IPS-18c (cell line): ENCODE data around the gene CFAP68.
A peak's percentile ranks its signal among the peaks of the same experiment; 100 is the strongest.
"Not testable (repeated sequence)": the region's sequence is repeated elsewhere in the genome, so short reads cannot be mapped to it uniquely, and the experiment has no call there.

Source experiments
- H3K4me3 ChIP-seq: 2 replicates; pipeline ENCODE4 v1.7.0; 2013; ENCODE audit warnings: low read depth, mild to moderate bottlenecking, low read length, moderate library complexity; ENCODE audit not compliant: insufficient read depth
- H3K9me3 ChIP-seq: one replicate; pipeline ENCODE4 v1.6.1; 2013; ENCODE audit warnings: mild to moderate bottlenecking, low read length, moderate library complexity; ENCODE audit not compliant: control insufficient read depth, insufficient read depth

CFAP68 gene

DNA sequence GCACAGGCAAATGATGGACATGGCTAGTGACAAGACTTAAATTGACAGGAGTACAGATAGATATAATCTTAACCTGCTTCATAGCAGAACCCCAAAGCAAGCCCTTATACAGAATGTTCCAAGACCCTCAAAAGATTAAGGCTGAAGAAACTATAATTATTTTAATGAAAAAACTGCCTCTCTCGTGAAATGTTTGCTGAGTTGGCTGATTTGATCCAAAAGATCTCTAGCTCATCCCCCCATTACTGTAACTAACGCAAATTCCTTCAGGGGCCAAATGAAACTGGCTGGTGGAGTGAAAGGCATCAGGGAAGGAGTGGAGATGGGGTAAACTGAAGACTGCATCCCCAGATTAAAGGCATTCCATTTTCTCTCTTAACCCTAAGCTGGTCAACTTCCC lies 27.2 kb upstream of the CFAP68 start:
- Histone ChIP-seq H3K9me3 (no peaks in the 10 kb centered on the region), H3K4me3 (no peak overlapping the region)

- Histone ChIP-seq H3K9me3 (no peaks in the 10 kb centered on the region), H3K4me3 (no peak overlapping the region)
These were observed 23.8 kb upstream of the CFAP68 start for GRCh38 chr11:111855506-111855905.

GRCh38 chr11:111860257-111860656 lies 19.1 kb upstream of the CFAP68 start:
- no peak overlapping the region for H3K4me3 ChIP-seq

GRCh38 chr11:111870113-111870512 lies 9.2 kb upstream of the CFAP68 start:
- Histone ChIP-seq H3K4me3 (no peak overlapping the region), H3K9me3 (no peaks in the 10 kb centered on the region)

More at GRCh38 chr11:111860257-111860656, 19.1 kb upstream of the CFAP68 start:
- H3K9me3 ChIP-seq, result no peaks in the 10 kb centered on the region

DNA sequence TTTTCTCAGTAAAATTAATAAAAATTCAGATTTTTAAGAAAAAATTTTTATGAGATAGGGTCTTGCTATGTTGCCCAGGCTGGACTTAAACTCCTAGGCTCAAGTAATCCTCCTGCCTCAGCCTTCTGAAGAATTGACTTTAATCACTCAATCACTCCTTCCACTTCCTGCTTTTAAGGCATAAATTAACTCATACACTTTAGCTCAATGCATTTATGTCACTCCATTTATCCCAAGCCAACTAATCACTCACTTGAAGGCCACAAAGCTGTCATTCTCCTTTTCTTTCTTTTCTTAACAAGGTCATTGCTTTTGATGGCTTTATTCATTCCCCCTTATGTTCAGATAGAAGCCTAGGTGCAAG lies 8.8 kb upstream of the CFAP68 start:
- H3K4me3 ChIP-seq, result peak overlapping the region; percentile 92
- no peaks in the 10 kb centered on the region for H3K9me3 ChIP-seq

- Histone ChIP-seq H3K9me3 (no peaks in the 10 kb centered on the region), H3K4me3 (peak within 1 kb of the TSS; percentile 92)
These were observed 8.3 kb upstream of the CFAP68 start, which contains the start of gene ALG9 for GRCh38 chr11:111870886-111871692. Gene ALG9 (minus strand): TSS chr11:111871581. CDS start chr11:111871482, 99 bp downstream.

GRCh38 chr11:111871693-111872161 lies 7.6 kb upstream of the CFAP68 start:
- H3K4me3 ChIP-seq, result peak overlapping the region; percentile 92
- H3K9me3 ChIP-seq, result no peaks in the 10 kb centered on the region

- H3K4me3 ChIP-seq, result peak overlapping the region; percentile 82; the same call in 1 of the 2 replicates
These were observed 924 bp upstream of the CFAP68 start for GRCh38 chr11:111878385-111878848.

GRCh38 chr11:111879637-111879960 lies 258 bp downstream of the CFAP68 start:
- peak overlapping the region; percentile 82 for H3K4me3 ChIP-seq
- no peaks in the 10 kb centered on the region for H3K9me3 ChIP-seq

More at GRCh38 chr11:111878385-111878848, 924 bp upstream of the CFAP68 start:
- H3K9me3 ChIP-seq, result no peaks in the 10 kb centered on the region

- Histone ChIP-seq H3K4me3 (no peak overlapping the region), H3K9me3 (no peaks in the 10 kb centered on the region)
These were observed 2.9 kb downstream of the CFAP68 start for GRCh38 chr11:111882202-111882601.

GRCh38 chr11:111885053-111885452 lies 5.7 kb downstream of the CFAP68 start:
- not testable (repeated sequence) for H3K9me3 ChIP-seq, H3K4me3 ChIP-seq

DNA sequence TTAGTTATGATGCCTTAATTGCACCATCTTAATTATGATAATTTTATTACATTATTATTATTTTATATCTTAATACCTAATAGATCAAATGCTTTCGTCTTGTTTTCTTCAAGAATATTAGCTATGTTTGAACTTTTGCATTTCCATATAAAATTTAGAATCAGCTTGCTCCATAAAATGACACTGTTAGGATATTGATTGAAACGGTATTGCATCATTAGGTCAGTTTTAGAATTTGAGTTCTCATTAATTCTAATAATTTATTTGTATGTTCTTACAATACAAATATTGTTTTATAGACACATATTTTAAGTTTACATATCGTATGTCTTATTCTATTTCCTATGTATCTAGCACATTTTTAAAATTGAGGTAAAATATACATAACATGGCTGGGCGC lies 6.7 kb downstream of the CFAP68 start:
- Histone ChIP-seq H3K9me3 (no peaks in the 10 kb centered on the region), H3K4me3 (no peak overlapping the region)

DNA sequence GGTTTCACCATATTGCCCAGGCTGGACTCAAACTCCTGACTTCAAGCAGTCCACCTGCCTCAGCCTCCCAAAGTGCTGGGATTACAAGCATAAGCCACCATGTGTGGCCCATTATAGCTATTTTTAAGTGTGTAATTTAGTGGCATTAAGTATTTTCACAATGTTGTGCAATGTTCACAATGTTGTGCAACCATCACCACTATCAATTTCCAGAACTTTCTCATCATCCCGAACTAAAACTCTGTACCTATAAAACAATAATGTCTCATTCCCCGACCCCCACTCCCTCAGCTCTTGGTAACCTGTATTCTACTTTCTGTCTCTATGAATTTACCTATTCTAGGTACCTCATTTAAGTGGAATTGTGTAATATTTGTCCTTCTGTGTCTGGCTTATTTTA lies 7.5 kb downstream of the CFAP68 start:
- H3K9me3 ChIP-seq, result no peaks in the 10 kb centered on the region
- H3K4me3 ChIP-seq, result no peak overlapping the region

DNA sequence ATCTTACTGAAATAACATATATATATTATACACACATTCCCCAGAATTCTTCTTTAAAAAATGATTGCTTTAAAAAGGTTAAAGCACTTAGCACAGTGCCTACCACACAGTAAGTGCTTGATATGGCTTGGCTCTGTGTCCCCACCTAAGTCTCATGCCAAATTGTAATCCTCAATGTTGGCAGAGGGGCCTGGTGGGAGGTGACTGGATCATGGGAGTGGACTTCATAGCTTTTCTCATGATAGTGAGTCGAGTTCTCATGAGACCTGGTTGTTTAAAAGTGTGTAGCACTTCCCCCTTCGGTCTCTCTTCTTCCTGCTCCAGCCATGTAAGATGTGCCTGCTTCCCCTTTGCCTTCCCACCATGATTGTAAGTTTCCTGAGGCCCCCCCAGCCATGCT lies 26.1 kb downstream of the CFAP68 start:
- no peak overlapping the region for H3K4me3 ChIP-seq
- H3K9me3 ChIP-seq, result no peaks in the 10 kb centered on the region

GRCh38 chr11:111906680-111907079 lies 27.3 kb downstream of the CFAP68 start:
- Histone ChIP-seq H3K4me3 (no peak overlapping the region), H3K9me3 (no peaks in the 10 kb centered on the region)

GRCh38 chr11:111908639-111909305 lies 29.4 kb downstream of the CFAP68 start:
- no peak overlapping the region for H3K4me3 ChIP-seq

DNA sequence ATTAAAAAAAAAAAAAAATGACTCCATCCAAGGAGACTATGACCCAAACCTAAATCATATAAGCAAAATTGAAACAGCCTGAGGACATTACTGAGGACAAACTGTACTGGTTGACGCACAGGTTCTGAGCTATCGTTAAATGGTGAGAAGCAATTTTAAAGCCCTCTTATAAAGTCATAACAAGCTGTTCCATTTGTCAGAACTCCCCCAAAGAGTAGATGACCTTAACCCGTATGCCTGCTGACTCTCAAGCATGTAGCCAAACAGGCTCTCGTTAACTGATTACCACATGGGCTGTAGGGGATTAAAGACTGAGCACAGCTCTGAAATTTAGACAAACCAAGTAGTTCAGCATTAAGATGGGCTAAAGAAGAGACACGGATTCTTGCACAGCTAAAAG lies 30.0 kb downstream of the CFAP68 start:
- H3K4me3 ChIP-seq, result no peak overlapping the region
- no peaks in the 10 kb centered on the region for H3K9me3 ChIP-seq

More at GRCh38 chr11:111908639-111909305, 29.4 kb downstream of the CFAP68 start:
- H3K9me3 ChIP-seq, result no peaks in the 10 kb centered on the region
